ENCODE data around the gene GRM1. TPM values are rescaled to one million over a fixed set of nuclear protein-coding genes. Genes with fewer than 3 reads are reported as not detected.

GRM1 gene
- total RNA-seq, 1 donor: under 0.01 TPM

- no peak for TF ChIP-seq CTCF (IDR thresholded peaks at IDR 0.05; ENCODE audit: insufficient read depth, low read depth, low read length)
- no peak for DNase-seq (ENCODE audit: low read depth)
- no peak overlapping the region for H3K4me3 ChIP-seq (ENCODE audit: low read depth, low read length)
Observed at GRCh38 chr6:146246028-146246427, 217.2 kb downstream of the GRM1 start.

- no peak overlapping the region for H3K4me3 ChIP-seq (ENCODE audit: low read depth, low read length)
- TF ChIP-seq CTCF (IDR thresholded peaks at IDR 0.05; ENCODE audit: insufficient read depth, low read depth, low read length): no peak
- DNase-seq (ENCODE audit: low read depth): no peak
Observed at GRCh38 chr6:146253691-146254090, 224.8 kb downstream of the GRM1 start.

DNA sequence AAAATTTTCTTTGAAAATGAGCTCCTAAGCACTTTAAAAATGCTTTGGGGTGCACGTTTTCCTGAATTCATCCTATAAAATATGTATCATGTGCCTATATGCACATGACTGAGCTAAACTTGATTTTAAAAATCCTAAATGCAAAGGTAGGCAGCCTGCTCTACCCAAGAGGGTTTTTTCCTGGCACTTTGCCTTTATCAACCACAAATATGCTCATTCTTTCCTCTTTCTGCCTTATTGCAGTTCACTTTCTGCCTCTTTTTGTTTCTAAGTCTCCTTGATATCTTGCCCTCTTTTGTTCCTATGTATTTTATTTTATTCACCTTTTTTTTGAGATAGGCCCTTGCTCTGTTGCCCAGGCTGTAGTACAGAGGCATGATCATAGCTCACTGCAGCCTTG is 229.3 kb downstream of the GRM1 start:
- no peak for TF ChIP-seq CTCF (IDR thresholded peaks at IDR 0.05; ENCODE audit: insufficient read depth, low read depth, low read length)
- H3K4me3 ChIP-seq (ENCODE audit: low read depth, low read length): no peak overlapping the region
- no peak for DNase-seq (ENCODE audit: low read depth)

GRCh38 chr6:146260886-146261285 is 232.0 kb downstream of the GRM1 start:
- no peak for TF ChIP-seq CTCF (IDR thresholded peaks at IDR 0.05; ENCODE audit: insufficient read depth, low read depth, low read length)
- DNase-seq (ENCODE audit: low read depth): no peak
- H3K4me3 ChIP-seq (ENCODE audit: low read depth, low read length): no peak overlapping the region

DNA sequence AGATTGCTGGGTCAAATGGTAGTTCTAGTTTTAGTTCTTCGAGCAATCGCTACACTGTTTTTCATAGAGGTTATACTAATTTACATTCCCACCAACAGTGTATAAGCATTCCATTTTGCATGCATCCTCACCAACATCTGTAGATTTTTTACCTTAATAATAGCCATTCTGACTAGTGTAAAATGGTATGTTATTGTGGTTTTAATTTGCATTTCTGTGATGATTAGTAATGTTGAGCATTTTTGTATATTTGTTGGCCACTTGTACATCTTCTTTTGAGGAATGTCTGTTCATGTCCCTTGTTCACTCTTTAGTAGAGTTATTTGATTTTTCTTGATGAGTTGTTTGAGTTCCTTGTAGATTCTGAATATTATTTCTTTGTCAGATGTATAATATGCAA is 236.2 kb downstream of the GRM1 start:
- no peak for DNase-seq (ENCODE audit: low read depth)
- no peak for TF ChIP-seq CTCF (IDR thresholded peaks at IDR 0.05; ENCODE audit: insufficient read depth, low read depth, low read length)
- H3K4me3 ChIP-seq (ENCODE audit: low read depth, low read length): no peak overlapping the region

- TF ChIP-seq CTCF (IDR thresholded peaks at IDR 0.05; ENCODE audit: insufficient read depth, low read depth, low read length): no peak
- no peak for DNase-seq (ENCODE audit: low read depth)
- H3K4me3 ChIP-seq (ENCODE audit: low read depth, low read length): no peak overlapping the region
Observed at GRCh38 chr6:146267447-146267846, 238.6 kb downstream of the GRM1 start.

GRCh38 chr6:146267946-146268345 is 239.1 kb downstream of the GRM1 start:
- H3K4me3 ChIP-seq (ENCODE audit: low read depth, low read length): no peak overlapping the region
- no peak for TF ChIP-seq CTCF (IDR thresholded peaks at IDR 0.05; ENCODE audit: insufficient read depth, low read depth, low read length)
- DNase-seq (ENCODE audit: low read depth): no peak

Data from fibroblast of villous mesenchyme (primary cell).